Coronary artery (tissue), 2 donors: ENCODE results near the gene TNFRSF1B.

ENCODE experiments used
- DNase-seq: peaks from one replicate; pipeline ENCODE4 v3.0.0-alpha.2; 2017; ENCODE audit warnings: low spot score
- H3K27ac ChIP-seq, 2 donors: fragments of 200-600 bp; sonication (generic); one replicate each; pipeline ENCODE4 v1.5.1; 2016 to 2019
- H3K4me3 ChIP-seq: fragments of 200-600 bp; sonication (generic); 2 replicates; pipeline ENCODE4 v1.5.1; 2016; ENCODE audit warnings: mild to moderate bottlenecking, moderate library complexity
- CTCF ChIP-seq: fragments of 200-600 bp; sonication (generic); IDR thresholded peaks from one replicate; pipeline ENCODE4 v1.5.1; 2019; ENCODE audit warnings: antibody characterized with exemption

TNFRSF1B gene

GRCh38 chr1:12147201-12147701 is 19.5 kb upstream of the TNFRSF1B start:
- Histone ChIP-seq H3K27ac (peak overlapping the region in 1 of 2 donors; percentile 79), H3K4me3 (no peak overlapping the region)

GRCh38 chr1:12148160-12148957 is 18.4 kb upstream of the TNFRSF1B start:
- no peak for DNase-seq
- peak overlapping the region in 1 of 2 donors; percentile 79 for H3K27ac ChIP-seq
- H3K4me3 ChIP-seq, result no peak overlapping the region
- TF ChIP-seq CTCF, result no peak

More at GRCh38 chr1:12147201-12147701, 19.5 kb upstream of the TNFRSF1B start:
- TF ChIP-seq CTCF, result no peak
- DNase-seq, result no peak

GRCh38 chr1:12148958-12149790 is 17.6 kb upstream of the TNFRSF1B start:
- no peak for DNase-seq
- Histone ChIP-seq H3K27ac (peak overlapping the region in 1 of 2 donors; percentile 61), H3K4me3 (no peak overlapping the region)
- TF ChIP-seq CTCF, result no peak

GRCh38 chr1:12149791-12150175 is 17.0 kb upstream of the TNFRSF1B start:
- DNase-seq, result no peak
- H3K4me3 ChIP-seq, result no peak overlapping the region
- no peak for TF ChIP-seq CTCF
- peak overlapping the region in 1 of 2 donors; percentile 51 for H3K27ac ChIP-seq

GRCh38 chr1:12150456-12151200 is 16.2 kb upstream of the TNFRSF1B start:
- DNase-seq, result no peak
- no peak for TF ChIP-seq CTCF
- H3K4me3 ChIP-seq, result no peak overlapping the region
- H3K27ac ChIP-seq, result peak overlapping the region in 1 of 2 donors; percentile 51

DNA sequence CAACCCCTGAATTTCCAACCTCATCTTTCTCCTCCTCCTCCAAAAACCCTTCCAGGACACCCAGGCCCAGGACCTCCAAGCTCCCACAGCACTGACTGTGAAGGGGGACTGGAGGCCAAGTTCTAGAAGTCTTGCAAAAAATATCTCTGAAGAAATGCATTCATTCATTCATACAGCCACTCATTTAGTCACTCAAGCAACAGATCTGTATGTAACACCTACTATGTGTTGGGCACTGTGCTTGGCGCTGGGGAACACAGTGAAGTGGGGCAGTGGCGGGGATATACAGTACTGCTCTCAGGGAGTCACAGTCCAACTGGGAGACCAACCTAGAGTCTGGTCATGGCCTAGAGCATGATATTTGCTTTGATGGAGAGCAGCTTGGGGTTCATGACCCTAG is 15.3 kb upstream of the TNFRSF1B start:
- DNase-seq, result no peak
- no peak overlapping the region for H3K27ac ChIP-seq
- H3K4me3 ChIP-seq, result no peak overlapping the region
- no peak for TF ChIP-seq CTCF
